Kidney epithelial cell (primary cell): ENCODE data around the gene IQSEC1. TPM values are rescaled to one million over a fixed set of nuclear protein-coding genes. Genes with fewer than 3 reads are reported as not detected.

Experiments used
- DNase-seq: peaks from one replicate; pipeline ENCODE4 v3.0.0-alpha.2; 2010; ENCODE audit warnings: low read depth
- H3K27me3 ChIP-seq: 2 replicates; pipeline ENCODE4 v1.6.0; 2011; ENCODE audit warnings: low read length; ENCODE audit not compliant: control insufficient read depth, insufficient read depth
- H3K36me3 ChIP-seq: 2 replicates; pipeline ENCODE4 v1.5.1; 2011; ENCODE audit warnings: low read length; ENCODE audit not compliant: control insufficient read depth, insufficient read depth
- H3K4me3 ChIP-seq: 2 replicates; pipeline ENCODE4 v1.5.1; 2011; ENCODE audit warnings: low read depth, mild to moderate bottlenecking, control low read depth, low read length
- CTCF ChIP-seq: IDR thresholded peaks from 2 replicates; pipeline ENCODE4 v1.5.1; 2011; ENCODE audit warnings: mild to moderate bottlenecking, moderate library complexity, low read length, control low read depth, inconsistent platforms; ENCODE audit not compliant: insufficient read depth, poor library complexity, severe bottlenecking
- total RNA-seq: library from RNA; depleted of rRNA; stranded (reverse); fragments of >200 nt; gene quantifications from 2 replicates; pipeline ENCODE4 v1.2.3, GENCODE V29; 2015

IQSEC1 gene
- total RNA-seq, 1 donor from 2014 or later, result 14.9 TPM

- no peaks in the 10 kb centered on the region for H3K27me3 ChIP-seq
- DNase-seq, result no peak
- no peak for TF ChIP-seq CTCF
- no peaks in the 10 kb centered on the region for H3K36me3 ChIP-seq
- H3K4me3 ChIP-seq, result no peak overlapping the region
Measured at GRCh38 chr3:12956316-12956660, 116.9 kb downstream of the IQSEC1 start.

- no peaks in the 10 kb centered on the region for H3K36me3 ChIP-seq
- TF ChIP-seq CTCF, result no peak
- H3K4me3 ChIP-seq, result no peak overlapping the region
- no peak for DNase-seq
- no peaks in the 10 kb centered on the region for H3K27me3 ChIP-seq
Measured at GRCh38 chr3:12955651-12956315, 117.4 kb downstream of the IQSEC1 start.

- H3K4me3 ChIP-seq, result no peak overlapping the region
- DNase-seq, result no peak
- H3K27me3 ChIP-seq, result no peaks in the 10 kb centered on the region
- H3K36me3 ChIP-seq, result no peaks in the 10 kb centered on the region
- TF ChIP-seq CTCF, result no peak
Measured at GRCh38 chr3:12954891-12955650, 118.2 kb downstream of the IQSEC1 start.

- H3K27me3 ChIP-seq, result no peaks in the 10 kb centered on the region
- no peak overlapping the region for H3K4me3 ChIP-seq
- no peak for DNase-seq
- TF ChIP-seq CTCF, result no peak
- no peaks in the 10 kb centered on the region for H3K36me3 ChIP-seq
Measured at GRCh38 chr3:12954180-12954579, 119.0 kb downstream of the IQSEC1 start.

- no peak for TF ChIP-seq CTCF
- no peaks in the 10 kb centered on the region for H3K27me3 ChIP-seq
- no peak for DNase-seq
- no peaks in the 10 kb centered on the region for H3K36me3 ChIP-seq
- H3K4me3 ChIP-seq, result no peak overlapping the region
Measured at GRCh38 chr3:12953201-12953995, 119.8 kb downstream of the IQSEC1 start.
